Loucy (cell line): ENCODE data around the gene TAF1L.

Source experiments
- EZH2phosphoT487 ChIP-seq: fragments of 200-600 bp; IDR thresholded peaks from 2 replicates; pipeline ENCODE4 v1.6.1; 2018; ENCODE audit warnings: antibody characterized with exemption, mild to moderate bottlenecking, moderate library complexity, borderline replicate concordance
- TF ChIP-seq, protein P1 (sequence below): fragments of 200-600 bp; sonication (generic); conservative IDR thresholded peaks from 2 replicates; pipeline ENCODE4 v1.5.1; 2014; ENCODE audit warnings: mild to moderate bottlenecking, antibody characterized with exemption, low read length

DNA sequence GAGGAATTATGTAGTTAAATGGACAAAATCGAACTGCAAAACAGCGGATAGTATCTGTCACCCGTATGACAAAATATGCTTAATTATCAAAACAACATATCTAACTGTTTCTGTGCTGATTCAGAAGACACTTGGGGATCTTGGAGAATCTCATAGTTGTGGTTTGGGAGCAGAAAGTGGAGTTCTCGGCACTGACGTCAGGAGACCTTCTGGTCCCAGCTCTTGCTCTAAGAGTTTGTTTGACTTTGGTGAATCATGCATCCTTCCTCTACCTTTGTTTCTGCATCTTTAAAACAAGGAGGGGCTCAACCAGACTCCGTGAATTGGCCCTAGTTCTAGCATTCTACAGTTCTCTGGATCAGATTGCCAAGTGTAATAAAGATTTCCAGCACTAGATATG is 37.0 kb upstream of the TAF1L start:
- TF ChIP-seq, protein P1, sequence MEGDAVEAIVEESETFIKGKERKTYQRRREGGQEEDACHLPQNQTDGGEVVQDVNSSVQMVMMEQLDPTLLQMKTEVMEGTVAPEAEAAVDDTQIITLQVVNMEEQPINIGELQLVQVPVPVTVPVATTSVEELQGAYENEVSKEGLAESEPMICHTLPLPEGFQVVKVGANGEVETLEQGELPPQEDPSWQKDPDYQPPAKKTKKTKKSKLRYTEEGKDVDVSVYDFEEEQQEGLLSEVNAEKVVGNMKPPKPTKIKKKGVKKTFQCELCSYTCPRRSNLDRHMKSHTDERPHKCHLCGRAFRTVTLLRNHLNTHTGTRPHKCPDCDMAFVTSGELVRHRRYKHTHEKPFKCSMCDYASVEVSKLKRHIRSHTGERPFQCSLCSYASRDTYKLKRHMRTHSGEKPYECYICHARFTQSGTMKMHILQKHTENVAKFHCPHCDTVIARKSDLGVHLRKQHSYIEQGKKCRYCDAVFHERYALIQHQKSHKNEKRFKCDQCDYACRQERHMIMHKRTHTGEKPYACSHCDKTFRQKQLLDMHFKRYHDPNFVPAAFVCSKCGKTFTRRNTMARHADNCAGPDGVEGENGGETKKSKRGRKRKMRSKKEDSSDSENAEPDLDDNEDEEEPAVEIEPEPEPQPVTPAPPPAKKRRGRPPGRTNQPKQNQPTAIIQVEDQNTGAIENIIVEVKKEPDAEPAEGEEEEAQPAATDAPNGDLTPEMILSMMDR, result no peak
- no peak for TF ChIP-seq EZH2phosphoT487
